Activated T-cell treated with anti-CD3 and anti-CD28 coated beads for 4 hours (primary cell): Measurements from ENCODE around the gene PANX2.
"Not testable (repeated sequence)": the region's sequence is repeated elsewhere in the genome, so short reads cannot be mapped to it uniquely, and the experiment has no call there.

Experiments
- DNase-seq: peaks from one replicate; pipeline ENCODE4 v3.0.0-alpha.2; 2020

PANX2 gene

GRCh38 chr22:50148991-50149721, 21.4 kb upstream of the PANX2 start:
- DNase-seq, result peak; percentile 61

- DNase-seq, result no peak
Observed at GRCh38 chr22:50150161-50151129, 20.1 kb upstream of the PANX2 start.

GRCh38 chr22:50151571-50152537, 18.7 kb upstream of the PANX2 start:
- DNase-seq, result no peak

GRCh38 chr22:50153056-50153755, 17.3 kb upstream of the PANX2 start:
- no peak for DNase-seq

GRCh38 chr22:50153756-50154140, 16.8 kb upstream of the PANX2 start:
- no peak for DNase-seq

- no peak for DNase-seq
Observed at GRCh38 chr22:50157709-50158375, 12.7 kb upstream of the PANX2 start.

- no peak for DNase-seq
Observed at GRCh38 chr22:50160947-50161346, 9.6 kb upstream of the PANX2 start.

GRCh38 chr22:50161508-50162390, 8.8 kb upstream of the PANX2 start:
- no peak for DNase-seq

GRCh38 chr22:50162391-50162956, 8.1 kb upstream of the PANX2 start:
- no peak for DNase-seq

GRCh38 chr22:50165436-50166123, 5.0 kb upstream of the PANX2 start:
- DNase-seq, result no peak

GRCh38 chr22:50167689-50168489, 2.6 kb upstream of the PANX2 start:
- DNase-seq, result no peak

- DNase-seq, result not testable (repeated sequence)
Observed at GRCh38 chr22:50168490-50169180, 1.9 kb upstream of the PANX2 start.

- no peak for DNase-seq
Observed at GRCh38 chr22:50169181-50169759, 1.3 kb upstream of the PANX2 start.

- DNase-seq, result peak; percentile 43
Observed at GRCh38 chr22:50169774-50170341, 673 bp upstream of the PANX2 start.

GRCh38 chr22:50171319-50171964, 911 bp downstream of the PANX2 start:
- no peak for DNase-seq

- no peak for DNase-seq
Observed at GRCh38 chr22:50171965-50172421, 1.5 kb downstream of the PANX2 start.
